SK-N-SH treated with all-trans-retinoic acid at 6 μM for 48 hours (cell line): ENCODE measurements around the gene STT3B.

ENCODE experiments used
- ARNTL ChIP-seq: fragments of 450-650 bp; formaldehyde crosslinking; IDR thresholded peaks from 2 replicates; pipeline ENCODE4 v1.5.0; 2020; ENCODE audit warnings: low read depth, mild to moderate bottlenecking, moderate library complexity, borderline replicate concordance
- BACH2 ChIP-seq: fragments of 250-450 bp; sonication (Bioruptor Pico); IDR thresholded peaks from 2 replicates; pipeline ENCODE4 v1.9.0; 2021; ENCODE audit warnings: mild to moderate bottlenecking, borderline replicate concordance
- CSDC2 ChIP-seq: fragments of 250-450 bp; sonication (Bioruptor Pico); IDR thresholded peaks from 2 replicates; pipeline ENCODE4 v1.5.0; 2020; ENCODE audit warnings: mild to moderate bottlenecking, moderate library complexity
- CSRNP3 ChIP-seq: fragments of 250-450 bp; sonication (Bioruptor Pico); IDR thresholded peaks from 2 replicates; pipeline ENCODE4 v1.5.1; 2021; ENCODE audit warnings: mild to moderate bottlenecking, moderate library complexity
- ESRRG ChIP-seq: fragments of 250-450 bp; sonication (Bioruptor Pico); IDR thresholded peaks from 2 replicates; pipeline ENCODE4 v1.6.1; 2021; ENCODE audit warnings: mild to moderate bottlenecking
- PPARA ChIP-seq: fragments of 250-450 bp; sonication (Bioruptor Pico); IDR thresholded peaks from 2 replicates; pipeline ENCODE4 v1.5.0; 2020; ENCODE audit warnings: mild to moderate bottlenecking, borderline replicate concordance
- RARB ChIP-seq: fragments of 250-450 bp; sonication (Bioruptor Pico); IDR thresholded peaks from 2 replicates; pipeline ENCODE4 v1.8.0; 2021; ENCODE audit warnings: mild to moderate bottlenecking, moderate library complexity
- ZNF8 ChIP-seq: fragments of 450-650 bp; formaldehyde crosslinking; IDR thresholded peaks from 2 replicates; pipeline ENCODE4 v1.5.0; 2020; ENCODE audit warnings: mild to moderate bottlenecking, moderate library complexity
- TF ChIP-seq, protein P1 (sequence below): fragments of 250-450 bp; sonication (Bioruptor Pico); IDR thresholded peaks from 2 replicates; pipeline ENCODE4 v1.5.0; 2020; ENCODE audit warnings: mild to moderate bottlenecking, moderate library complexity
- TF ChIP-seq, protein P2 (sequence below): fragments of 250-450 bp; sonication (Bioruptor Pico); IDR thresholded peaks from 2 replicates; pipeline ENCODE4 v1.8.0; 2020; ENCODE audit warnings: mild to moderate bottlenecking, moderate library complexity, borderline replicate concordance

DNA sequence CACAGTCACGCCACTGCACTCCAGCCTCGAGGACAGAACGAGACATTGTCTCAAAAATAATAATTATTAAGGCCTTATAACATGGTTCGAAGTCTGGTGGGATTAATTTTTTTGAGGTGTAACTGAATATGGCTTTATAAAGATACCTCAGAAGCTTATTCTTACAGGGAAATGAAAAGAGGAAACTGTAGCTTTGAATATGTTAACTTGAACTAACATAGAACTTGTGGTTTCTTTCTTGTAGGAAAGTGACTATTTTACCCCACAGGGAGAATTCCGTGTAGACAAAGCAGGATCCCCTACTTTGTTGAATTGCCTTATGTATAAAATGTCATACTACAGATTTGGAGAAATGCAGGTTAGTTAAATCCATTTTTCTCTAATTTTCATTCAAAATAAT lies 96.3 kb downstream of the STT3B start:
- TF ChIP-seq CSDC2 (CRISPR knock-in tag) (no peak), CSRNP3 (CRISPR knock-in tag) (no peak), ARNTL (CRISPR knock-in tag) (no peak), ESRRG (CRISPR knock-in tag) (no peak), RARB (no peak), BACH2 (CRISPR knock-in tag) (no peak), ZNF8 (no peak), PPARA (no peak)
- TF ChIP-seq, protein P1, sequence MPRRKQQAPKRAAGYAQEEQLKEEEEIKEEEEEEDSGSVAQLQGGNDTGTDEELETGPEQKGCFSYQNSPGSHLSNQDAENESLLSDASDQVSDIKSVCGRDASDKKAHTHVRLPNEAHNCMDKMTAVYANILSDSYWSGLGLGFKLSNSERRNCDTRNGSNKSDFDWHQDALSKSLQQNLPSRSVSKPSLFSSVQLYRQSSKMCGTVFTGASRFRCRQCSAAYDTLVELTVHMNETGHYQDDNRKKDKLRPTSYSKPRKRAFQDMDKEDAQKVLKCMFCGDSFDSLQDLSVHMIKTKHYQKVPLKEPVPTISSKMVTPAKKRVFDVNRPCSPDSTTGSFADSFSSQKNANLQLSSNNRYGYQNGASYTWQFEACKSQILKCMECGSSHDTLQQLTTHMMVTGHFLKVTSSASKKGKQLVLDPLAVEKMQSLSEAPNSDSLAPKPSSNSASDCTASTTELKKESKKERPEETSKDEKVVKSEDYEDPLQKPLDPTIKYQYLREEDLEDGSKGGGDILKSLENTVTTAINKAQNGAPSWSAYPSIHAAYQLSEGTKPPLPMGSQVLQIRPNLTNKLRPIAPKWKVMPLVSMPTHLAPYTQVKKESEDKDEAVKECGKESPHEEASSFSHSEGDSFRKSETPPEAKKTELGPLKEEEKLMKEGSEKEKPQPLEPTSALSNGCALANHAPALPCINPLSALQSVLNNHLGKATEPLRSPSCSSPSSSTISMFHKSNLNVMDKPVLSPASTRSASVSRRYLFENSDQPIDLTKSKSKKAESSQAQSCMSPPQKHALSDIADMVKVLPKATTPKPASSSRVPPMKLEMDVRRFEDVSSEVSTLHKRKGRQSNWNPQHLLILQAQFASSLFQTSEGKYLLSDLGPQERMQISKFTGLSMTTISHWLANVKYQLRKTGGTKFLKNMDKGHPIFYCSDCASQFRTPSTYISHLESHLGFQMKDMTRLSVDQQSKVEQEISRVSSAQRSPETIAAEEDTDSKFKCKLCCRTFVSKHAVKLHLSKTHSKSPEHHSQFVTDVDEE, result no peak
- TF ChIP-seq, protein P2, sequence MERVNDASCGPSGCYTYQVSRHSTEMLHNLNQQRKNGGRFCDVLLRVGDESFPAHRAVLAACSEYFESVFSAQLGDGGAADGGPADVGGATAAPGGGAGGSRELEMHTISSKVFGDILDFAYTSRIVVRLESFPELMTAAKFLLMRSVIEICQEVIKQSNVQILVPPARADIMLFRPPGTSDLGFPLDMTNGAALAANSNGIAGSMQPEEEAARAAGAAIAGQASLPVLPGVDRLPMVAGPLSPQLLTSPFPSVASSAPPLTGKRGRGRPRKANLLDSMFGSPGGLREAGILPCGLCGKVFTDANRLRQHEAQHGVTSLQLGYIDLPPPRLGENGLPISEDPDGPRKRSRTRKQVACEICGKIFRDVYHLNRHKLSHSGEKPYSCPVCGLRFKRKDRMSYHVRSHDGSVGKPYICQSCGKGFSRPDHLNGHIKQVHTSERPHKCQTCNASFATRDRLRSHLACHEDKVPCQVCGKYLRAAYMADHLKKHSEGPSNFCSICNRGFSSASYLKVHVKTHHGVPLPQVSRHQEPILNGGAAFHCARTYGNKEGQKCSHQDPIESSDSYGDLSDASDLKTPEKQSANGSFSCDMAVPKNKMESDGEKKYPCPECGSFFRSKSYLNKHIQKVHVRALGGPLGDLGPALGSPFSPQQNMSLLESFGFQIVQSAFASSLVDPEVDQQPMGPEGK (CRISPR knock-in tag), result no peak
